NOMO-1 treated with DMSO at 0.1 percent for 48 hours (cell line): ENCODE measurements around the gene ZNF831.
A peak's percentile ranks its signal among the peaks of the same experiment; 100 is the strongest.

Source experiments
- DNase-seq: peaks from one replicate; lab custom pipeline; 2025; ENCODE audit not compliant: unreplicated experiment; lab: John Stamatoyannopoulos, UW

ZNF831 gene

DNA sequence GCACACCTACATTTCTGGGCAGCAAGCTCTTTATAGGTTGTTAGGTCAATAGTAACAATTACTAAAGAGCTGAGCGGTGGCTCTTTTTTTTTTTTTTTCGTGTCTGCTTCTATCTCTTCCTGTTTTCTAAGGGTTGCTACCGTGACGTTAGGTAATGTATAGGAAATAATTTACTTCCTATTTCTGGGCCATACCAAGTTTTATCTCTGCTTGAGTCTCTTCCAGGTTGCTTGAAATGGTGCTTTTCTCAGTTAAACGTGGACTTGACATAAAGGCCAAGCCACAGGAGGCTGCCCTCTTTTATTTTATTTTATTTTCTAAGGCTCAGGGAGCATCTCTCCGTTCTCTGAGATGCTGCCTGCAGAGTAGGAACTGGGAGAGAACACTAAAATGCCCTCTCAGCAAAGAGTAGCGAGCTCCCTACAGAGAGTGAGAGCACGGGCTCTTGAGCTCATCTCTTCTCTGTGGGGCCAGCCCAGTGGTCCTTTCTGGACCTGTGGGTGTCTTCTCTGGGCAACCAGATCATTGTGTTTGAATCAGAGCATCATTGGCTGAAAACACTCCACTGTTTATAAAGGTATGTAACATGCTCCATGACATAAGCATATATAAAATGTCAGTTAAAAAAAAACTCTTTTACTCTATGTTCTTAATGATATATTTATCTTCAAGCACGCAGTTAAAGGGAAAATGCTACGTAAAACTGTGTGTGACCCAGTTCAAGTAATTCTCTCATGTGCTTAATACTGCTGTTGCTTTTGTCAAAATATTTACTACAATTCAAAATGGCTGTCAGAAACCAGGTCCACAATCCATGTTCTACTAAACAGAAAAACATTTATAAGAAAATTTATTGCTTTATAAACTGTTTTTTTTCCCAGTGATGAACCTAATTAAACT lies at the start of gene ZNF831:
ZNF831 (plus strand) TSS at position 191 of the 900 bp plus-strand sequence. CDS start 27,199 bp downstream, outside the sequence.
- peak; percentile 92 for DNase-seq

DNA sequence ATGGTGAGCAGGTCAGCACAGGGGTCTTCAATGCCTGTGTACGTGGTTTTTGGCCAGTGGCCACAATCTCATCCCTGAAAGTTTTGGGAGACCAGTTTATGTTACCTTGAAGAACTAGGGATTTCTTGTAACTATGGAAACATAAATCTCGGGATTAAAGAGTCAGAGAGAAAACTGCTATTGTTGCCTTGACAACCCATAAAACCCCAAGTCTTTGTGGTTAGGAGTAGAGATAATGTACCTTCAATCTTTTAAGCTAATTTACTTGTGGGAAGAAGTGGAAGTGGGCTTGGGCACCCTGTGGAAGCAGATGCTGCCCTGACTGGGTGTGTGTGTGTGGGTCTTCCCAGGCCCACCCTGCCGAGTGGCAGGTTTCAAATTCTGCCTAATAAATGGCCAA lies 46.1 kb upstream of the ZNF831 start:
- no peak for DNase-seq

DNA sequence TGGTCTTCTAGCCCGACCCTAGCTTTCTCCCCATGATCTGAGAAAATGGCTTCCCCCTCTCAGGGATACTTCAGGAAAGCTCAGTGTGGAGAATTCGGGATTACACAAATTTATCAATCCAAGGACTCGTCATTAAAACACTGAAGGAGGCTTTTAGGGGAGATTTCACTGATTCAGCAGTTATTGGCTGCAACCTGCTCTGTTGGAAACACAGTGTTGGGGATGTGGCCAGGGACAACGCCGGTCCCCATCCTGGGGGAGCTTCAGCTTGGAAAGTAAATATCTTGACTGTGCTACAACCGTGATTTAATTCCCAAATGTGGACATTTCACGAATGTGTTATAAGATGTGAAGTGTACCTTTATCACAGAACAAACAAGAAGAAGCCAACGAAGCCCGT lies 44.8 kb upstream of the ZNF831 start:
- DNase-seq = no peak

DNA sequence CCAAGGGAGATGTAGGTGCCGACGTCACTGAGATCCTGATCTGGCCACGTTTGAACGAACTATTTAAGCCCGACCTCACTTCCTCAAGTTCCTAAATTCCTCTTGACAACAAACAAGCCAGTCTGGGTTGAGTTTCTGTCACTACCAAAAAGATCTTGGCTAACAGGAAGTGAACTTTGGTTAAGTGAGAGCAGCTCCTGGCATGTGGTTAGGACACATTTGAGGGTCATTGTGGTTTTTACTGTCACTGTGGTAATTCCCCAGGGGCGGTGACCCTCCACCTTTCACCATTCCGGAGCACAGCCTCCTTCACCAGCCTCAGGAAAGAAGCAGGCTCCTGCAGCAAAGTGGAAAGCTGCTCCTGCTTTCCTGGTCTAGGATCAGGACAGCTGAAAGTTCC lies 43.1 kb upstream of the ZNF831 start:
- peak; percentile 81 for DNase-seq

DNA sequence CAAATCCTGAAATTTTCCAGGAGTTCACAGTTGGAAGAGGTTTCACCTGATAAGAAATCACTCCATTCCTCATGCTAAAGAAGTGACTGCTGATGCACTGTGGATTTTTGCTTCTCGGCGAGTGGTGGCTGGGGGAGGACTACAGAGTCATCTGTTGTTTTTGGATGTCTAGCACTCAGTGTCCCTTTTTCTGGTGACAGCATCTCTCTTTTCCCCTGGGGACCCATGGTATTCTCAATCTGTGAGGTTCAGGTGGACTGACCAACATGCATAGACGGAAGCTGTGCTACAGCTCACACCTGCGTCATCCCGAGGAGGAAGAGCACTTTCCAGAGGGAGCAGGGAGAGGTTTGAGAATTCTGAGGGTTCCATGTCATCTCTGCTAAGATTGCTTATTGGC lies 42.7 kb upstream of the ZNF831 start:
- DNase-seq = no peak

DNA sequence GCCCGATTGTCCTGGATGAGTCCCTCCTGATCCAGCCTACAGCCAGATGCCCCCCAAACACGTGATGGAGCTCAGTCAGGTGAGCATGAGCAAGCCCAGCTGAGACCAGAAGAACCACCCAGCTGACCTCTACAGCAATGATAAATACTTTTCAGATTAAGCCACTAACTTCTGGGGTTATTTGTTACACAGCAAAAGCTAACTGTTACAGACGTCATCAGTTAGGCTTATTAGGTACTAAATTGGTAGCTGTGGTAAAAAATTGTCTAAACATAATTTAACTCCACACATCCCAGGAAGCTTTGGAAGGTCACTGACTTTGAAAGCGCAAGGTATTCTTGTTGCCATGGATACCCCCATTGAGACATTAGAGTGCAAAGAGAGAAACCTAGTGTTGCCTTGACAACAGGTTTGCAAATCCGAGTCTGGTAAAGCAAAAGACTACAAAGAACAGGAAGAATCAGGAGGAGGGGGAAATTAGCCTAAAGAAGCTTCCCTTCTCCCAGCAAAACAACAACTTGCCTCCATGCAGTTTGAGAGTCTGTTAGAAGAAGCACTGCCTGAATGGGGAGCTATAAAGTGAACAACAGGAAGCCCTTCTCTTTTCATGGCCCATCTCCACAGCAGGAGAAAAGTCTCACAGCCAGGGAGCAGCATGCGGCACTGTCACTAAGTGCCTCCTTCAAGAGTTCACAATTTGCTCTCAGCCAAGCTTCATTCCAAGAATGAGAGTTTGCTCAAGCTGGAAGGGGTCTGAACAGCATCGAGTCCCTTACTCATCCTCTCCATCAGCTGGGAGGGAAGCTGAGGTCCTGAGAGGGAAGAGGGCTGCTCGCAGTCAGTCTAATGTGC lies 41.7 kb upstream of the ZNF831 start:
- DNase-seq = no peak

DNA sequence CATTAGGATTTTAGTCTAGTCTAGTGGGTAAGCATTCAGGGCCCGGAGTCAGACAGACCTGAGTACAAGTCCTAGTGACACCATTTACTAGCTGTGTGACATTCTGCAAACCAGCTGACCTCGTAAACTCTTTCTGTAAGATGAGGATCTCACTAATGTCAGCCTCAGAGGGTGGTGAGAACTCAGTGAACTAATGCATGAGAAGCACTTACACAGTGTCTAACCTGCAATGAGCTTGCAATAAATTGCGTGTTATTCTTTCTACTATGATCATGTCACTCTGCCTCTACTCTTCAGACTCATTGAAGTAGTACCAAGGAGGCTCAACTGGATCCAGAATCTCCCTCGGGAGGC lies 41.1 kb upstream of the ZNF831 start:
- DNase-seq = no peak

DNA sequence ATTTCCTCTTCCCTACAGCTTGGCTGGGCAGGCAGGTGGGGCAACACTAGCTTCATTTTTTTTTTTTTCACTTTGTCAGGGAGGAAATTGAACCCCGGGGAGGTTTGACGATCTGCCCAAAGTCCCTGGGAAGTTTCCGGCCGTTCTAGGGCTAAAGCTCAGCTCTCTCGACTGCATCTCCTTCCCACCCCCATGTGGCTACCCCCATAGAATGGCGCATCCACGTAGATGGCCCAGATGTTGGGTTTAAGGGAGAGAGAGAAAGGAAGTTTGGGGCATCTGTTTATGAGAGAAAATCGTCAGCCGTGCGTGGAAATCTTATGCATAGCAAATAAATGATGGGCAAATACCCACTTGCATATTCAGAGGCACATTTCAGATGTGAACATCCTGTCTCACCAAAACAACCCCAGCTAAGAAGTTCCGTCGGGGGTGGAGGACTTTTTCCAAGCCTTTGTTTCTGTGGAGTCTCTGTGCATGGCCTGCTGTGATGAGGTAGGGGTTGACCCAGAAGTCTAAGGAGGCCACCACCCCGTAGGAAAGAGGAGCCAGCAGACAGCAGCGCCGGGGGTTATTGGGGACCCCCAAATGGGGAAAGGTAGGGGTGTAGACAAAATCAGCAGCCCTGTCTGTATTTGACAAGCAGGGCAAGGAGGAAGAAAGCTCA lies 40.5 kb upstream of the ZNF831 start:
- DNase-seq = peak; percentile 16

DNA sequence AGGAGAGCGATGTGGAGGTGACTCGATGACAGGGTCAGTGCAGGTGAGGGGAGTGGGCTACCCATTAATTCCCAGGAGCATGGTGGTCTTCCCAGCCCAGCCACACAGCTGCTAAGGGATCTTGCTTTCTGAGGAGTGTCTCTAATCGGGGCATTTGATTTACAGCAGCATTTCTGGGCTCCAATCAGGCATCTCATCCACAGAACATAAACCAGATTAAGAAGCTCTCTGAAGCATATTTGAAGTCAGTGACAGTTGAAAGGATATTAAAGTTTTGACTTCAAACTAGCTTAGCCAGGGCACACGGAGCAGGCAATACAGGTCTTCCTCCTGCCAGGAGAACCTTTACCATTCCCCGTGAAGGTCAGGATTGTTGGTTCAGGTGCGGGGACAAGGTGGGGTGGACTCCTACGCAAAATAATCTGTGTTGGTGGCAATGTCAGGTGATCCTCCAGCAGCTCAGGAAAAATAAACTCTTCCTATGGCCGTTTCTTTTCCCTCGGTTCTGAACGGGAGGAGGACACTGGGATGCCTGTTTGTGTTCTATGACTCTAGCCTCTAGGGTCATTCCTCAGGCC lies 39.9 kb upstream of the ZNF831 start:
- no peak for DNase-seq

DNA sequence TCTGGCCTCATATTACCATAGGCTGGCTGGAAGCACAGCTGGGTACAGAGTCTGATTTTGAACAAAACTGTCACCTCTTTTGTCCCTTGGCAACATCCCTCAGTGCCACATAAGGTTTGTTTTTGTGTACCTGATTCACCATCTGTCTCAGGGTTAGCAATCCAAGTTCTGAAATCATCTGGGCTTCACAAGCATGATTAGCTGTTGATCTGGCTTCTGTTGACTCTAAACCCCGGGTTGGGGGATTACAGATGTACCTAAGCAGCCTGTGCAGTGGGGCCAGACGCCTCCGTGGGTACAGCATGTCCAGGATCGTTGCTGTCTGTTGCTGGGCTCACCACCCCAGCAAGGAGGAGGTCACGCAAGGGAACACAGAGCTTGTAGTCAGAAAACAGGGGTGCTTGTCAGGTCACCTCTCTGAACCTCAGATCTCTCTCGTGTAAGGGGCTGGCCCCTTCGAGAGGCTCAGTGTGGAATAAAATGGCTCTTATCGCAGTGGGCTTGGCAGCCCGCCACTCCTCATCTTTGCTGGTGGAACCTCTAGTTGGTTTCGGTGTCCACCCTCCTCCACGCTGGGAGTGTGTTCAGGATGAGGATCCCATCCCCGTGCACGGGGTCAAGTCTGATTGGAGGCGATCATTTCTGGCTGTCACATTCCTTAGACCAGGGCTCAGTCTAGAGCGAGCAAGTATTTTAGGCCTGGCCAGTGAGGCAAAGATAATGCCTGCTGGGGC lies 39.2 kb upstream of the ZNF831 start:
- no peak for DNase-seq

DNA sequence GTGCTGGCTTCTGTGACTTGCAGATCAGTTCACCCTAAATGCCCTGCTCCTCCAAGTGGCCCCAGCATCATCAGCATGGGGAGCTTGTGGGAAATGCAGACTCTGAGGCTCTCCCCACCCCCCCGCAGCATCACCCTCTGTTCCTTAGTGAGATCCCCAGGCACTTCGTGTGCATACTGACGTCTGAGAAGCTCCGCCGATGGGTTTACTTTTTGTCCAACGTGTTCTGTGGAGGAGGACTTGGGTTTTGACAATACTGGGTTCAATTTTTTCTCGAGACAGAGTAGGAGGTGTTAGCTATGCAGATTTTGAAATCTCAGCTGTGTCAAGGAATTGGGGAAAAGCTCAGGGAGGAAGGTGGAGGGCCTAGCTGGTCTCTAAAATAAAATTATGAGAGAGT lies 38.3 kb upstream of the ZNF831 start:
- DNase-seq = no peak

DNA sequence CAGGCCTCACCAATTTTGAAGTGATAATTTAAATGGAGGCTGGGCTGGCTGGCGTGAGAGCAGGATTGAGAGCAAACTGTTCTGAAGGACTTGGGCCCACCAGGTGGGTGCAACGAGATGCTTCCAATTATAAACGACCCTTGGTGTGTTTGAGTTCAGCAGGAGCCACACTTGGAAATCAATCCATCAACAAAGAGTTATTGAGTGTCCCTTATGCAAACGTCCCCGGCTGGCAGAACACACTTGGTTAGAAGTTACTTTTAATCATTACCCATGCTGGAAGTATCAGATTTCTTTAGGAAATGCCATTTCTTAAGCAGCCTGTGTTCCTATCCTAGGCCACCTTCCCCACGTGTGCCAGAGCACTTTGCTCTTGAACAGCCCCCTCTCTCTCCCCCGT lies 37.8 kb upstream of the ZNF831 start:
- no peak for DNase-seq

DNA sequence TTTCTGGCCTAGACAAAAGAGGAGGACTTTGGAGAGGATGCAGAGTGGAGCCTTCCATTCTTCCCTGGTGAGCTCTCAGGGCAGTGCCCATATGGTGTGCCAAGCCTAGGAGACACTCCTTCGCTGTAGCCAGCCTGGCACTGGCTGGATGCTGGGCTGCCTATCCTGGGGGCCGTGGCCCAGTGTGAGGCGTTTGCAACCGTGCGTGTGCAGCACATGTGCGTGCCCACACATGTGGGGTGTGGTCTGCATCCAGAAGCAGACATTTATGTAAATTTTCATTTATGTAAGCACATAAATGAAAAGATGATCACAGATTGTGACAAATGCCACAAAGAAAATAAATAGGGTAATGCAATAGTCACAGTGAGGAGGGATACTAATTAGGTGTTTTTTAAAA lies 35.8 kb upstream of the ZNF831 start:
- DNase-seq = no peak

DNA sequence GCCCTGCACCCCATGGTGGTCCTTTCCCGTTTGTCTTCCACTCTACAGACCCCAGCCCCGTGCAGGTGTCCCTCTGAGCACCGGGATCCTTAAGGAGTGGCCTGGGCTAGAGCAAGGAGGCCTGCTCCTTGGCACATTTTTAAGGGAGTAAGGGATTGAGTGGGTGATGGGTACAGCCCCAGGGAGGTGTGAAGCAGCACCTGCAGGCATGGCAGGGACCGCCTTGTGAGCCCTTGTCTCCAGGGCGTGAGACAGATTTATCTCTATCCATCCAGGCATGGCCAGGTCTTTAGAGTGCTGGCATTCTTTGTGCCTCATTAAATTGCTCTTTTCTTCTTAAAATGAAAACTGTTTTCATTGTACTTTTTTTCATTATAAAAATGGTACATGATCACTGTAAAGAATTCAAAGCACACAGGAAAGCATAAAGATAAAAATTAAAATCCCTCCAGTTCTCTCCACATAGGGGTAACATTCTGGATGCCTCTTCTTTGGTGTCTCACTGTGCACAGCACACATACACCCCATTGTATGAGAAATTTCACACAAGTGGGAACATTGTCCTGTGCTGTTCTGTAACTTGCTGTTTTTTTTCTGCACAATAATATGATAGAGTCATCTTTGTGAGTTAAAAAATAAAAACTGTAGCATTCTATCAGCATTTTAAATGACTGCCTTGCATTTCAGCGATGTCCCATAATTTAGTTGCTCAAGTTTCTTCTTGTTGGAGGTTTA lies 31.9 kb upstream of the ZNF831 start:
- DNase-seq = no peak

DNA sequence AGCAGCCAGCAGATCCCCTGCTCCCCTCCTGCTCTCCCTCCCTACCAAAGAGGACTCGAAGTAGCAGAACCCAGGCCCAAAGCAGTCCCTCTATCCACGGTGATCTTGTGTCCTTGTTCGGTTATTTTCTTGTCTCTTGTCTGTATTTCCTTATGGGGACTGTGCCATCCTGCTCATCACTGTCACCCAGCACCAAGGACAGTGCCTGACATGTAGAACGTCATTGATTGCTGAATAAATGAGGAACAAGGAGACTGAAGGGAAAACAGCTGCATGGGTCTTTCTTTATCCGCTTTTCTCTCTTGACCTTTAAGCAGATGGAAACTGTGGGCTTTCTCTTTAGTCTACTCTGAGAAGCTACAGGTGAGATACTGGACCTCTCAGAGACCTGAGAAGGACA lies 29.4 kb upstream of the ZNF831 start:
- DNase-seq = peak; percentile 44

DNA sequence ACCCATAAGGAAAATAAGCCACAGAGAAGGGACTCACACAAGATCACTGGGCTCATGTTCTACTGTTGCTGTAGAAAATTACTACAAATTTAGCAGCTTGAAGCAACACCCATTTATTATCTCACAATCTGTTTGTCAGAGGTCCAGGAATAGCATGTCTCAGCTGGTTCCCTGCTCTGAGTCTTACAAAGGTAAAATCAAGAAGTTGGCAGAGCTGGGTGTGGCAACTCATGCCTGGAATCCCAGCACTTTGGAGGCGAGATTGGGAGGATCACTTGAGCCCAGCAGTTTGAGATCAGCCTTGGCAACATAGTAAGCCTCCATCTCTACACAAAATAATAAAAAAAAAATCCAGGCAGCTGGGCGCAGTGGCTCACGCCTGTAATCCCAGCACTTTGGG lies 28.5 kb upstream of the ZNF831 start:
- no peak for DNase-seq

DNA sequence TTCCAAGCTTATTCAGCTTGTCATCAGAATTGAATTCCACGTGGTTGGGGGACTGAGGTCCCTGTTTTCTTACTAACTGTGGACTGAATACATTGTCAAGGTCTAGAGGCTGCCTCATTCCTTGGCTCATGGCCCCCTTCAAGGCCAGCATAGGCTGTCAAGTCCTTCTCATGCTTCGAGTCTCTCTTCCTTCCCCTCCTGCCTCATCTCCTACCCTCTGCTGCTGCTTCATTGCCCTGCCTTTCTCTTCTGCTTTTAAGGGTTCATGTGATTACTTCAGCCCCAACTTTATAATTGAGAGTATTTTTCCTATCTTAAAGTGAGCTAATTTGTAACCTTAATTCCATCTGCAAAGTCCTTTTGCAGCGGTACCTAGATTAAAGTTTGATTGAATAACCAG lies 27.6 kb upstream of the ZNF831 start:
- DNase-seq = no peak

DNA sequence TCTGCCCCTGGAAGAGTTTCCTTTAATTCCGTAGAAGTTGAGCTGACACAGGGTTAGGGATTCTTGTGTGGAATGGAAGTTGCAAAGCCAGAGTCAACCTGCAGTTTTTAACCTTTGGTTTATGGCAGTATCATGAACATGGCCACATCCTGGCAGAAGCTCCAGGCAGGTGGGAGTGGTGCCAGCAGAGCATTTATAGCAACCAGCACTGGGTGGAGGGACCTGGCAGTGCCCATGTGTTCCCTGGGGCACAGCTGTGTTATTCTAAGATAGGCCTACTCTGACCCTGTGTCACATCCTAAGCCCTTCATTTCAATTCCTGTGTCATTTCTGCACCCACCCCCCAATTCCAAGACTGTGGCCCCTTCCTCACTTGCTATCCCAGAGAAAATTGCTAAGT lies 26.1 kb upstream of the ZNF831 start:
- no peak for DNase-seq

DNA sequence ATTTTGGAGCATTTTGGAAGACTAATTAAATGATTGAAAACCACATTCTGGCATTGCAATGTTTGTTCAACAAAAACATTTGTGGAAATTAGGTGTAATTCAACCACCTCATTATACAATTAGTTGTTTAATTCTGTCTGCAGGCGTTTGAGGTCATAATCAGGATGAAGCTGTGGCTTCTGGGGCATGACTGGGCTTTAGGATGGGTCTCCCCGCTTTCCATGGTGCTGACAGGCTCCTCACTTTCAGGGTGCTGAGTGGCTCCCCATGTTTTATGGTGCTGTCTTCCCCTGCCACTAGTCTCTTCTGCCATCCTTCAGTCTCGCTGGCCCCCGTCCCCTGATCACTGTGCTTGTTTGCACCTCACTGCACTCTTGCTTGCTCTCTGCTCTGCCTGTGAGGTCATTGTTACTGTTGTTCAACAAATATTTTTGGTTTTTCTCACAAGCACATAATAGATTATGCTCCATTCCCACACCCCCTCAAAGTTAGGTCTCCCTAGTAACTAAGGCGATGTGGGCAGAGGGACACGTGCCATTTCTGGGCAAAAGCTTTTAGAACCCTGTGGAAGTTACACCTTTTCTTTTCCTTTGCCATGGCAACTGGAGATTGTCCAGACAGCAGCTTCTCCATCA lies 25.4 kb upstream of the ZNF831 start:
- no peak for DNase-seq
